ENCODE measurements around the gene ZNF512B.
"Not testable (repeated sequence)": the region's sequence is repeated elsewhere in the genome, so short reads cannot be mapped to it uniquely, and the experiment has no call there.

ZNF512B gene

DNA sequence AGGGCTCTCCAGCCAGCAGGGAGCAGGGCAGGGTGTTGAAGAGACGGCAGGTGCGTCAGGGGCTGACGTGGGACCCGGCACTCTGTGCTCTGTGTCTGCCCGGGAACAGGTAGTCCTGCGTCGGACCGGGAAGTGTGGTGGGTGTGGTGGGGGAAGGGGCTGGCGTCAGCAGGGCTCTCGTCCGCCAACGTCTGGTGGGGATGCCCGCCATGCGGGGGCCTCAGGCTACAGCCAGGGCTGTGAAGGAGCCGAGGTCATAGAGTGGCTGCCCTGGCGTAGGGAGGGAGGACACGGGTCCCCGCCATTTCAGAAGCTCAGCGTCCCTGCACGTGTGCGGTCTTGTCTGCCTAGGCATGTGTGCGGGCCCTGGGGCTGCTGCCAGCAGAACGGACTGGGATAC, 49.5 kb downstream of the ZNF512B start:
- in situ Hi-C loops (cut with HindIII; ENCODE audit: low sequenced_read_pairs), result no loop called here
- no peak for DNase-seq (ENCODE audit: low read depth, low spot score)
- H3K4me3 ChIP-seq (ENCODE audit: low read depth, low read length), result no peak overlapping the region
- TF ChIP-seq, protein P1, sequence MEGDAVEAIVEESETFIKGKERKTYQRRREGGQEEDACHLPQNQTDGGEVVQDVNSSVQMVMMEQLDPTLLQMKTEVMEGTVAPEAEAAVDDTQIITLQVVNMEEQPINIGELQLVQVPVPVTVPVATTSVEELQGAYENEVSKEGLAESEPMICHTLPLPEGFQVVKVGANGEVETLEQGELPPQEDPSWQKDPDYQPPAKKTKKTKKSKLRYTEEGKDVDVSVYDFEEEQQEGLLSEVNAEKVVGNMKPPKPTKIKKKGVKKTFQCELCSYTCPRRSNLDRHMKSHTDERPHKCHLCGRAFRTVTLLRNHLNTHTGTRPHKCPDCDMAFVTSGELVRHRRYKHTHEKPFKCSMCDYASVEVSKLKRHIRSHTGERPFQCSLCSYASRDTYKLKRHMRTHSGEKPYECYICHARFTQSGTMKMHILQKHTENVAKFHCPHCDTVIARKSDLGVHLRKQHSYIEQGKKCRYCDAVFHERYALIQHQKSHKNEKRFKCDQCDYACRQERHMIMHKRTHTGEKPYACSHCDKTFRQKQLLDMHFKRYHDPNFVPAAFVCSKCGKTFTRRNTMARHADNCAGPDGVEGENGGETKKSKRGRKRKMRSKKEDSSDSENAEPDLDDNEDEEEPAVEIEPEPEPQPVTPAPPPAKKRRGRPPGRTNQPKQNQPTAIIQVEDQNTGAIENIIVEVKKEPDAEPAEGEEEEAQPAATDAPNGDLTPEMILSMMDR (IDR thresholded peaks at IDR 0.05; ENCODE audit: low read depth, low read length), result no peak

DNA sequence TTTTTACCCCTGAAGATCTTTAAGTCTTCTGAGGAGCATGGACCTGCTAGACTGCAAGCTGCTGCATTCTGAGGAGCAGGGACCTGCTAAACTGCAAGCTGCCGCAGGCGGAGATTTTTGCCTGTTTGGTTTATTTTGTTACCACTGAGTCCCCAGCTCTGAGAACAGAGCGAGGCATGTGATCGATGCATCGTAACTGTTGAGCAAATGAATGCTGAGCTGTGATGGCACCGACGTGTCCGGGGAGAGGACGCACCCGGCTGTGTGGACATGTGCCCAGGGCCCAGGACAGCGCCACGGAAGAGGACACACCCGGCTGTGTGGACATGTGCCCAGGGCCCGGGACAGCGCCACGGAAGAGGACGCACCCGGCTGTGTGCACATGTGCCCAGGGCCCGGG, 50.6 kb downstream of the ZNF512B start:
- TF ChIP-seq, protein P1 (IDR thresholded peaks at IDR 0.05; ENCODE audit: low read depth, low read length), result no peak
- in situ Hi-C loops (cut with HindIII; ENCODE audit: low sequenced_read_pairs), result no loop called here
- no peak overlapping the region for H3K4me3 ChIP-seq (ENCODE audit: low read depth, low read length)
- DNase-seq (ENCODE audit: low read depth, low spot score), result no peak

DNA sequence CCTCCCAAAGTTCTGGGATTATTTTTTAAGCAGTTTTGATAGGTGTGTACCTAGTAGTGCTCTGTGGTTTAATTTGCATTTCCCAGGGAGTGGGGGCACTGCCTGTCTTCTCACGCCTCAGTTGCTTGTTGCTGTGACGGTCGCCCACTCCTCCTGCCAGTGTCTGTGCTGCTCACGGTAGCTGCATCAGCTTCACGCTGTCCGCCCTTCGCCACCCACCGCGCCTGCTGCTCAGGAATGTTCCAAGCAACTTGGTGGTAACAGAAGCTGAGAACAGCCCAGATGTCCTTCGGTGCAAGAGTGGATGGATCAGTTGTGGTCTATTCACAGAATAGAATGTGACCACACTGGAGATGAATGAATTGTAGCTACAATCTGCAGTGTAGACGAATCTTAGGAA, 51.9 kb downstream of the ZNF512B start:
- no peak for DNase-seq (ENCODE audit: low read depth, low spot score)
- no peak overlapping the region for H3K4me3 ChIP-seq (ENCODE audit: low read depth, low read length)
- in situ Hi-C loops (cut with HindIII; ENCODE audit: low sequenced_read_pairs), result no loop called here
- TF ChIP-seq, protein P1 (IDR thresholded peaks at IDR 0.05; ENCODE audit: low read depth, low read length), result no peak

DNA sequence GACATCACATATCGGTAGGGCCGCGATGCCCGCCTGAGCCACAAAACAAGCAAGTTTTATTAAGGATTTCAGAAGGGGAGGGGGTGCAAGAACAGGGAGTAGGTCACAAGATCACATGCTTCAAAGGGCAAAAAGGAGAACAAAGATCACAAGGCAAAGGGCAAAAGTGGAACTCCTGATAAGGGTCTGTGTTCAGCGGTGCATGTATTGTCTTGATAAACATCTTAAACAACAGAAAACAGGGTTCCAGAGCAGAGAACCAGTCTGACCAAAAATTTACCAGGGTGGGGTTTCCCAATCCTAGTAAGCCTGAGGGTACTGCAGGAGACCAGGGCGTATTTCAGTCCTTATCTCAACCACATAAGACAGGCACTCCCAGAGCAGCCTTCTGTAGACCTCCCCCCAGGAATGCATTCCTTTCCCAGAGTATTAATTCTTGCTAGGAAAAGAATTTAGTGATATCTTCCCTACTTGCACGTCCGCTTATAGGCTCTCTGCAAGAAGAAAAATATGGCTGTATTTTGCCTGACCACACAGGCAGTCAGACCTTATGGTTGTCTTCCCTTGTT, 53.3 kb downstream of the ZNF512B start:
- in situ Hi-C loops (cut with HindIII; ENCODE audit: low sequenced_read_pairs); H3K4me3 ChIP-seq (ENCODE audit: low read depth, low read length); DNase-seq (ENCODE audit: low read depth, low spot score): not testable (repeated sequence)

DNA sequence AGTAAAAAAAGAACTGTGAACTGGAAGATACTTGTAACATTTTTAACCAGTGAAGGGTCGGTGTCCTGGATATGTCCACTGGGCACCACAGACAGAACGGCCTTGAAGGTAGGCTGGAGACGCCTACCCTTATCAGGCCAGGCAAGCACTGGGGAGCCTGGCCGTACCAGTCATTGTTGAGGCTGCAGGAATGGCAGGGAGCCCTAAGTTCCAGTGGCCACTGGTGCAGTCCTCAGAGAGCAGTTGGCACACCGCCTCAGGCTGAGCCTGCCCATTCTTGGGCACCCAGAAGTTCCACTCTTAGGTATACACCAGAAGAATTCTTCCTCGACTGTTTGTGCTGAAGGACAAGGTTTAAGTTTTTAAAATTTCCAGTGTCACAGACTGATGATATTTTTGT, 54.3 kb downstream of the ZNF512B start:
- no peak for DNase-seq (ENCODE audit: low read depth, low spot score)
- in situ Hi-C loops (cut with HindIII; ENCODE audit: low sequenced_read_pairs), result no loop called here
- no peak overlapping the region for H3K4me3 ChIP-seq (ENCODE audit: low read depth, low read length)
- TF ChIP-seq, protein P1 (IDR thresholded peaks at IDR 0.05; ENCODE audit: low read depth, low read length), result no peak

DNA sequence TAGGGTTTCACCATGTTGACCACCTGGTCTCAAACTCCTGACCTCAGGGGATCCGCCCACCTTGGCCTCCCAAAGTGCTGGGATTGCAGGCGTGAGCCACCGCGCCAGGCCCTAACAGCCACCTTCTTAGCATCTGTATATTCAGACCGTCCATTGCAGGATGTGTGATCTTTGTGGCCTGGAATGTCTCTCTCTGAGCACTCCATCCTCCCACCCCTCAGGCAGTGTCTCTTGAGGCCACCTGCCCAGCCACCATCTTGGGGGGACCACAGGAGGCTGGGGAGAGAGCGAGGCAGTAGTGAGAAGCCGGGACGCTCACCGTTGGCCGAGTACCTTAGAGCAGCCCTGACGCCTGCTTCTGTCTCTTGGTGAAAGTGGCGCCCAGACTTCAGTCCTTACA, 56.0 kb downstream of the ZNF512B start:
- in situ Hi-C loops (cut with HindIII; ENCODE audit: low sequenced_read_pairs), result no loop called here
- no peak for DNase-seq (ENCODE audit: low read depth, low spot score)
- H3K4me3 ChIP-seq (ENCODE audit: low read depth, low read length), result no peak overlapping the region
- TF ChIP-seq, protein P1 (IDR thresholded peaks at IDR 0.05; ENCODE audit: low read depth, low read length), result no peak

DNA sequence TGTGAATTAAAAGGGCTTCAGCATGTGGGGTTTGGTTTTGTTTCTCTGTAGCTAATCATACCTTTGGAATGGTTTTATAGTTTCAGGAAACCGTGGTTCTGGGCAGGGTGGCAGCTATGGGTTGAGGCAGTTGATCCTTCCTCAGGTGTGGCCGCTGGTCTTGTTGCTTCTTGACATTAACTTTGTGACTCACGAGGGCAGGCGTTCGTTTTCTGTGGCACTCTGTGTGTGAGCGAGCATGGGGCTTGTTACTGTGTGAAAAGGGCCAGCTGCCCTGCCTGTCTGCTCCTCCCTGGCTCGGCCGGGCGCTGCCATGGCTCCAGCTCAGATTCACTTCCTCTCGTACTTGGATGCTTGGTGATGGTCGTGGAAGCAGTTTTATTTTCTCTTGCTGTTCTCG, 58.6 kb downstream of the ZNF512B start:
- H3K4me3 ChIP-seq (ENCODE audit: low read depth, low read length), result no peak overlapping the region
- peak; percentile 35 for DNase-seq (ENCODE audit: low read depth, low spot score)
- in situ Hi-C loops (cut with HindIII; ENCODE audit: low sequenced_read_pairs), result no loop called here
- TF ChIP-seq, protein P1 (IDR thresholded peaks at IDR 0.05; ENCODE audit: low read depth, low read length), result no peak
